ENCODE measurements around the gene FAM114A2.

GRCh38 chr5:154002511-154003020 is 36.1 kb downstream of the FAM114A2 start:
- no peak for TF ChIP-seq CTCF (conservative IDR thresholded peaks at IDR 0.05)
- no peak for TF ChIP-seq ZFX (IDR thresholded peaks at IDR 0.05)

All from C4-2B (cell line).